Upper lobe of left lung (tissue), 4 donors: ENCODE results near the gene COX20.

ENCODE experiments used
- CTCF ChIP-seq, 6 experiments: fragments of 450-650 bp in 4 of 6; fragments of 200-600 bp in 2 of 6; sonication (generic) in 2 of 6; IDR thresholded peaks; one replicate each; pipeline ENCODE4 v1.5.1; 2016 to 2019; ENCODE audit warnings: antibody characterized with exemption in 6 of 6
- EP300 ChIP-seq, 4 donors: sonication (generic); formaldehyde crosslinking; IDR thresholded peaks; one replicate each; pipeline ENCODE4 v1.5.1; 2017; ENCODE audit warnings: antibody characterized with exemption in 4 of 4, control low read depth in 2 of 4
- POLR2A ChIP-seq, 4 donors: fragments of 450-650 bp; IDR thresholded peaks; one replicate each; pipeline ENCODE4 v1.5.1; 2016 to 2017; ENCODE audit warnings: antibody characterized with exemption in 4 of 4, mild to moderate bottlenecking in 2 of 4
- POLR2AphosphoS5 ChIP-seq, 2 donors: sonication (generic); formaldehyde crosslinking; IDR thresholded peaks; one replicate each; pipeline ENCODE4 v1.5.1; 2017; ENCODE audit warnings: antibody characterized with exemption in 2 of 2

- TF ChIP-seq EP300 (IDR thresholded peaks at IDR 0.05) (no peak), CTCF (IDR thresholded peaks at IDR 0.05) (no peak), POLR2AphosphoS5 (IDR thresholded peaks at IDR 0.05) (no peak), POLR2A (IDR thresholded peaks at IDR 0.05) (no peak)
Measured at GRCh38 chr1:244866355-244866754, 30.9 kb downstream of the COX20 start.
